GM23338 (cell line): ENCODE results near the gene CNTRL. TPM values are rescaled to one million over a fixed set of nuclear protein-coding genes. Genes with fewer than 3 reads are reported as not detected.

ENCODE experiments used
- ATAC-seq: fragments of 200-7000 bp; cut with Tn5 transposase; 3 replicates; pipeline ENCODE4 v1.9.1; 2020
- DNase-seq: peaks from one replicate; pipeline ENCODE4 v3.0.0-alpha.2; 2015; ENCODE audit warnings: low spot score
- H2AFZ ChIP-seq: fragments of 200-600 bp; sonication (generic); 2 replicates; pipeline ENCODE4 v1.8.0; 2016; ENCODE audit warnings: antibody characterized with exemption, mild to moderate bottlenecking, moderate library complexity
- H3F3A ChIP-seq: fragments of 200-600 bp; sonication (generic); replicated peaks from 2 replicates; pipeline ENCODE4 v1.8.0; 2017; ENCODE audit warnings: antibody characterized with exemption, mixed run types, low read depth
- H3K27ac ChIP-seq: fragments of 200-600 bp; sonication (generic); 2 replicates; pipeline ENCODE4 v1.6.1; 2016; ENCODE audit warnings: low read depth
- H3K27me3 ChIP-seq: fragments of 200-600 bp; sonication (generic); 2 replicates; pipeline ENCODE4 v1.8.0; 2016; ENCODE audit warnings: mild to moderate bottlenecking, mixed run types, moderate library complexity; ENCODE audit not compliant: insufficient read depth
- H3K36me3 ChIP-seq: fragments of 200-600 bp; sonication (generic); 2 replicates; pipeline ENCODE4 v1.8.0; 2016; ENCODE audit warnings: mild to moderate bottlenecking; ENCODE audit not compliant: insufficient read depth
- H3K4me1 ChIP-seq: fragments of 200-600 bp; sonication (generic); 2 replicates; pipeline ENCODE4 v1.8.0; 2016; ENCODE audit warnings: mild to moderate bottlenecking, moderate library complexity; ENCODE audit not compliant: insufficient read depth
- H3K4me2 ChIP-seq: fragments of 200-600 bp; sonication (generic); 2 replicates; pipeline ENCODE4 v1.7.1; 2017; ENCODE audit warnings: mixed run types
- H3K4me3 ChIP-seq: fragments of 200-600 bp; sonication (generic); 2 replicates; pipeline ENCODE4 v1.6.1; 2016; ENCODE audit warnings: mixed run types
- H3K79me2 ChIP-seq: fragments of 200-600 bp; sonication (generic); replicated peaks from 2 replicates; pipeline ENCODE4 v1.8.0; 2017; ENCODE audit warnings: mild to moderate bottlenecking; ENCODE audit not compliant: insufficient read depth
- H3K9me2 ChIP-seq: fragments of 200-600 bp; sonication (generic); 2 replicates; pipeline ENCODE4 v1.8.0; 2017; ENCODE audit not compliant: insufficient read depth
- H4K20me1 ChIP-seq: fragments of 200-600 bp; sonication (generic); replicated peaks from 2 replicates; pipeline ENCODE4 v1.8.0; 2017; ENCODE audit warnings: mild to moderate bottlenecking; ENCODE audit not compliant: insufficient read depth
- H3K27ac Mint-ChIP-seq: 2 replicates; pipeline ENCODE4 v1.8.0; 2020; ENCODE audit warnings: inconsistent platforms, mild to moderate bottlenecking, moderate library complexity, mixed read lengths
- H3K27me3 Mint-ChIP-seq: 3 replicates; pipeline ENCODE4 v1.8.0; 2022; ENCODE audit warnings: low read depth, mild to moderate bottlenecking, moderate library complexity, mixed read lengths, inconsistent platforms; ENCODE audit not compliant: insufficient read depth, poor library complexity
- H3K36me3 Mint-ChIP-seq: 3 replicates; pipeline ENCODE4 v1.8.0; 2021; ENCODE audit warnings: low read depth, mild to moderate bottlenecking, inconsistent platforms, moderate library complexity, mixed read lengths
- H3K4me1 Mint-ChIP-seq: 3 replicates; pipeline ENCODE4 v1.8.0; 2020; ENCODE audit warnings: mild to moderate bottlenecking, inconsistent platforms, mixed read lengths
- H3K4me3 Mint-ChIP-seq: 3 replicates; pipeline ENCODE4 v1.8.0; 2021; ENCODE audit warnings: moderate library complexity, mild to moderate bottlenecking, inconsistent platforms, mixed read lengths
- H3K9me3 Mint-ChIP-seq: 3 replicates; pipeline ENCODE4 v1.8.0; 2020; ENCODE audit warnings: moderate library complexity, mild to moderate bottlenecking, inconsistent platforms, mixed read lengths
- CREB1 ChIP-seq: fragments of 250-450 bp; sonication (Bioruptor Pico); IDR thresholded peaks from 2 replicates; pipeline ENCODE4 v1.5.0; 2020; ENCODE audit warnings: low read depth, mild to moderate bottlenecking, moderate library complexity
- EZH2 ChIP-seq: fragments of 200-600 bp; sonication (generic); IDR thresholded peaks from one replicate; pipeline ENCODE4 v1.8.0; 2017; ENCODE audit warnings: antibody characterized with exemption, mild to moderate bottlenecking, low read depth; ENCODE audit not compliant: unreplicated experiment
- EZH2phosphoT487 ChIP-seq: fragments of 200-600 bp; sonication (generic); IDR thresholded peaks from one replicate; pipeline ENCODE4 v1.8.1; 2018; ENCODE audit warnings: antibody characterized with exemption; ENCODE audit not compliant: unreplicated experiment
- JUNB ChIP-seq: IDR thresholded peaks from one replicate; pipeline ENCODE4 v1.6.1; 2016; ENCODE audit warnings: antibody characterized with exemption; ENCODE audit not compliant: unreplicated experiment
- NANOG ChIP-seq: IDR thresholded peaks from 2 replicates; pipeline ENCODE4 v1.6.1; 2016; ENCODE audit warnings: antibody characterized with exemption, borderline replicate concordance
- POLR2AphosphoS5 ChIP-seq: IDR thresholded peaks from 2 replicates; pipeline ENCODE4 v1.6.1; 2016; ENCODE audit warnings: antibody characterized with exemption, low read depth
- STAT1 ChIP-seq: IDR thresholded peaks from one replicate; pipeline ENCODE4 v1.6.1; 2016; ENCODE audit warnings: antibody characterized with exemption; ENCODE audit not compliant: unreplicated experiment
- ZNF114 ChIP-seq: fragments of 250-450 bp; sonication (Bioruptor Pico); IDR thresholded peaks from 2 replicates; pipeline ENCODE4 v1.5.0; 2020; ENCODE audit warnings: mild to moderate bottlenecking, moderate library complexity
- ZNF331 ChIP-seq: fragments of 250-450 bp; sonication (Bioruptor Pico); IDR thresholded peaks from 2 replicates; pipeline ENCODE4 v1.5.0; 2020; ENCODE audit warnings: low read depth, mild to moderate bottlenecking, moderate library complexity
- polyA plus RNA-seq: library from polyadenylated mRNA; unstranded; fragments of >200 nt; fragmentation: Nextera tagmentation; extraction: Ambion mirVana; gene quantifications from 2 replicates; pipeline ENCODE4 v1.2.1, GENCODE V29; 2016
- total RNA-seq: library from RNA; depleted of rRNA; stranded (reverse); fragments of >200 nt; shearing (Covaris generic); gene quantifications from 2 replicates; pipeline ENCODE4 v1.2.3, GENCODE V29; 2014
- TF ChIP-seq, protein P1 (sequence below): IDR thresholded peaks from one replicate; pipeline ENCODE4 v1.6.1; 2018; ENCODE audit warnings: antibody characterized with exemption; ENCODE audit not compliant: unreplicated experiment
- TF ChIP-seq, protein P2 (sequence below): fragments of 250-450 bp; sonication (Bioruptor Pico); IDR thresholded peaks from 2 replicates; pipeline ENCODE4 v1.5.0; 2020; ENCODE audit warnings: mild to moderate bottlenecking, moderate library complexity
- TF ChIP-seq, protein P3 (sequence below), 2 experiments: fragments of 200-600 bp in 1 of 2; sonication (generic) in 1 of 2; conservative IDR thresholded peaks; 2 replicates each; pipeline versions ENCODE4 v1.5.1 to v1.6.1; 2016 to 2017; ENCODE audit warnings: antibody characterized with exemption in 2 of 2, low read depth in 2 of 2, mild to moderate bottlenecking in 2 of 2, moderate library complexity in 1 of 2
- TF ChIP-seq, protein P4 (sequence below): IDR thresholded peaks from 2 replicates; pipeline ENCODE4 v1.6.1; 2016; ENCODE audit warnings: antibody characterized with exemption

Gene CNTRL
- total and polyA plus RNA-seq, 2 experiments from 2014 or later: 9.2 to 11.7 TPM

DNA sequence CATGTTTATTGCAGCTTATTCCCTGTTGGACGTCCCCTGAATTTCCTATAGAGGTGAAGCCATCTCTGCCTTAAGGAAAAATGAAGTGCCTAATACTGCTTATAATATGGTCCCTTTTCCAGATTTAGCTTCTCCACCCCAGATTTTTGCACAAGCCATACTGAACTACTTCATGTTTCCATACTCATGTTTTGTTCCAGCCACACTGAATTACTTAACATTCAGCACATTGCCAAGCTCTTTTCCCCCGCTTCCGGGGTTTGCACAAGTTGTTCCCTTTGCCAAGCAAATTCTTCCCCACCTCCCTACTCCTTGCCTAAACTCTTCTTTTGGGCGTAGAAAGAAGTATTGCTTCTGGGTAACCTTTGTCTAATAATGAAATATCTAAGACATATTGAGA, 1.7 kb upstream of the CNTRL start:
- peaks cover 12% of the 10 kb centered on the region for H3K4me1 Mint-ChIP-seq
- peaks cover 13% of the 10 kb centered on the region for H3F3A ChIP-seq
- H3K4me1 ChIP-seq: peaks cover 16% of the 10 kb centered on the region
- no peak overlapping the region for H3K4me2 ChIP-seq
- no peak overlapping the region for H3K27ac ChIP-seq
- peaks cover 16% of the 10 kb centered on the region for H4K20me1 ChIP-seq
- no peak overlapping the region for H3K4me3 Mint-ChIP-seq
- H2AFZ ChIP-seq: no peak overlapping the region
- no peaks in the 10 kb centered on the region for H3K9me2 ChIP-seq
- H3K27me3 ChIP-seq: peaks cover 87% of the 10 kb centered on the region
- no peaks in the 10 kb centered on the region for H3K36me3 ChIP-seq
- no peak overlapping the region for H3K27ac Mint-ChIP-seq
- TF ChIP-seq, protein P1, sequence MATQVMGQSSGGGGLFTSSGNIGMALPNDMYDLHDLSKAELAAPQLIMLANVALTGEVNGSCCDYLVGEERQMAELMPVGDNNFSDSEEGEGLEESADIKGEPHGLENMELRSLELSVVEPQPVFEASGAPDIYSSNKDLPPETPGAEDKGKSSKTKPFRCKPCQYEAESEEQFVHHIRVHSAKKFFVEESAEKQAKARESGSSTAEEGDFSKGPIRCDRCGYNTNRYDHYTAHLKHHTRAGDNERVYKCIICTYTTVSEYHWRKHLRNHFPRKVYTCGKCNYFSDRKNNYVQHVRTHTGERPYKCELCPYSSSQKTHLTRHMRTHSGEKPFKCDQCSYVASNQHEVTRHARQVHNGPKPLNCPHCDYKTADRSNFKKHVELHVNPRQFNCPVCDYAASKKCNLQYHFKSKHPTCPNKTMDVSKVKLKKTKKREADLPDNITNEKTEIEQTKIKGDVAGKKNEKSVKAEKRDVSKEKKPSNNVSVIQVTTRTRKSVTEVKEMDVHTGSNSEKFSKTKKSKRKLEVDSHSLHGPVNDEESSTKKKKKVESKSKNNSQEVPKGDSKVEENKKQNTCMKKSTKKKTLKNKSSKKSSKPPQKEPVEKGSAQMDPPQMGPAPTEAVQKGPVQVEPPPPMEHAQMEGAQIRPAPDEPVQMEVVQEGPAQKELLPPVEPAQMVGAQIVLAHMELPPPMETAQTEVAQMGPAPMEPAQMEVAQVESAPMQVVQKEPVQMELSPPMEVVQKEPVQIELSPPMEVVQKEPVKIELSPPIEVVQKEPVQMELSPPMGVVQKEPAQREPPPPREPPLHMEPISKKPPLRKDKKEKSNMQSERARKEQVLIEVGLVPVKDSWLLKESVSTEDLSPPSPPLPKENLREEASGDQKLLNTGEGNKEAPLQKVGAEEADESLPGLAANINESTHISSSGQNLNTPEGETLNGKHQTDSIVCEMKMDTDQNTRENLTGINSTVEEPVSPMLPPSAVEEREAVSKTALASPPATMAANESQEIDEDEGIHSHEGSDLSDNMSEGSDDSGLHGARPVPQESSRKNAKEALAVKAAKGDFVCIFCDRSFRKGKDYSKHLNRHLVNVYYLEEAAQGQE: no peak
- TF ChIP-seq ZNF331 (CRISPR knock-in tag) (no peak), POLR2AphosphoS5 (no peak), JUNB (no peak), NANOG (no peak), CREB1 (CRISPR knock-in tag) (no peak), STAT1 (no peak), EZH2 (no peak), ZNF114 (CRISPR knock-in tag) (no peak), EZH2phosphoT487 (no peak)
- TF ChIP-seq, protein P2, sequence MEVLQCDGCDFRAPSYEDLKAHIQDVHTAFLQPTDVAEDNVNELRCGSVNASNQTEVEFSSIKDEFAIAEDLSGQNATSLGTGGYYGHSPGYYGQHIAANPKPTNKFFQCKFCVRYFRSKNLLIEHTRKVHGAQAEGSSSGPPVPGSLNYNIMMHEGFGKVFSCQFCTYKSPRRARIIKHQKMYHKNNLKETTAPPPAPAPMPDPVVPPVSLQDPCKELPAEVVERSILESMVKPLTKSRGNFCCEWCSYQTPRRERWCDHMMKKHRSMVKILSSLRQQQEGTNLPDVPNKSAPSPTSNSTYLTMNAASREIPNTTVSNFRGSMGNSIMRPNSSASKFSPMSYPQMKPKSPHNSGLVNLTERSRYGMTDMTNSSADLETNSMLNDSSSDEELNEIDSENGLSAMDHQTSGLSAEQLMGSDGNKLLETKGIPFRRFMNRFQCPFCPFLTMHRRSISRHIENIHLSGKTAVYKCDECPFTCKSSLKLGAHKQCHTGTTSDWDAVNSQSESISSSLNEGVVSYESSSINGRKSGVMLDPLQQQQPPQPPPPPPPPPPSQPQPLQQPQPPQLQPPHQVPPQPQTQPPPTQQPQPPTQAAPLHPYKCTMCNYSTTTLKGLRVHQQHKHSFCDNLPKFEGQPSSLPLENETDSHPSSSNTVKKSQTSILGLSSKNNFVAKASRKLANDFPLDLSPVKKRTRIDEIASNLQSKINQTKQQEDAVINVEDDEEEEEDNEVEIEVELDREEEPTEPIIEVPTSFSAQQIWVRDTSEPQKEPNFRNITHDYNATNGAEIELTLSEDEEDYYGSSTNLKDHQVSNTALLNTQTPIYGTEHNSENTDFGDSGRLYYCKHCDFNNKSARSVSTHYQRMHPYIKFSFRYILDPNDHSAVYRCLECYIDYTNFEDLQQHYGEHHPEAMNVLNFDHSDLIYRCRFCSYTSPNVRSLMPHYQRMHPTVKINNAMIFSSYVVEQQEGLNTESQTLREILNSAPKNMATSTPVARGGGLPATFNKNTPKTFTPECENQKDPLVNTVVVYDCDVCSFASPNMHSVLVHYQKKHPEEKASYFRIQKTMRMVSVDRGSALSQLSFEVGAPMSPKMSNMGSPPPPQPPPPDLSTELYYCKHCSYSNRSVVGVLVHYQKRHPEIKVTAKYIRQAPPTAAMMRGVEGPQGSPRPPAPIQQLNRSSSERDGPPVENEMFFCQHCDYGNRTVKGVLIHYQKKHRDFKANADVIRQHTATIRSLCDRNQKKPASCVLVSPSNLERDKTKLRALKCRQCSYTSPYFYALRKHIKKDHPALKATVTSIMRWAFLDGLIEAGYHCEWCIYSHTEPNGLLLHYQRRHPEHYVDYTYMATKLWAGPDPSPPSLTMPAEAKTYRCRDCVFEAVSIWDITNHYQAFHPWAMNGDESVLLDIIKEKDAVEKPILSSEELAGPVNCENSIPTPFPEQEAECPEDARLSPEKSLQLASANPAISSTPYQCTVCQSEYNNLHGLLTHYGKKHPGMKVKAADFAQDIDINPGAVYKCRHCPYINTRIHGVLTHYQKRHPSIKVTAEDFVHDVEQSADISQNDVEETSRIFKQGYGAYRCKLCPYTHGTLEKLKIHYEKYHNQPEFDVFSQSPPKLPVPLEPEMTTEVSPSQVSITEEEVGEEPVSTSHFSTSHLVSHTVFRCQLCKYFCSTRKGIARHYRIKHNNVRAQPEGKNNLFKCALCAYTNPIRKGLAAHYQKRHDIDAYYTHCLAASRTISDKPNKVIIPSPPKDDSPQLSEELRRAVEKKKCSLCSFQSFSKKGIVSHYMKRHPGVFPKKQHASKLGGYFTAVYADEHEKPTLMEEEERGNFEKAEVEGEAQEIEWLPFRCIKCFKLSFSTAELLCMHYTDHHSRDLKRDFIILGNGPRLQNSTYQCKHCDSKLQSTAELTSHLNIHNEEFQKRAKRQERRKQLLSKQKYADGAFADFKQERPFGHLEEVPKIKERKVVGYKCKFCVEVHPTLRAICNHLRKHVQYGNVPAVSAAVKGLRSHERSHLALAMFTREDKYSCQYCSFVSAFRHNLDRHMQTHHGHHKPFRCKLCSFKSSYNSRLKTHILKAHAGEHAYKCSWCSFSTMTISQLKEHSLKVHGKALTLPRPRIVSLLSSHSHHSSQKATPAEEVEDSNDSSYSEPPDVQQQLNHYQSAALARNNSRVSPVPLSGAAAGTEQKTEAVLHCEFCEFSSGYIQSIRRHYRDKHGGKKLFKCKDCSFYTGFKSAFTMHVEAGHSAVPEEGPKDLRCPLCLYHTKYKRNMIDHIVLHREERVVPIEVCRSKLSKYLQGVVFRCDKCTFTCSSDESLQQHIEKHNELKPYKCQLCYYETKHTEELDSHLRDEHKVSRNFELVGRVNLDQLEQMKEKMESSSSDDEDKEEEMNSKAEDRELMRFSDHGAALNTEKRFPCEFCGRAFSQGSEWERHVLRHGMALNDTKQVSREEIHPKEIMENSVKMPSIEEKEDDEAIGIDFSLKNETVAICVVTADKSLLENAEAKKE (CRISPR knock-in tag): no peak
- TF ChIP-seq, protein P3, sequence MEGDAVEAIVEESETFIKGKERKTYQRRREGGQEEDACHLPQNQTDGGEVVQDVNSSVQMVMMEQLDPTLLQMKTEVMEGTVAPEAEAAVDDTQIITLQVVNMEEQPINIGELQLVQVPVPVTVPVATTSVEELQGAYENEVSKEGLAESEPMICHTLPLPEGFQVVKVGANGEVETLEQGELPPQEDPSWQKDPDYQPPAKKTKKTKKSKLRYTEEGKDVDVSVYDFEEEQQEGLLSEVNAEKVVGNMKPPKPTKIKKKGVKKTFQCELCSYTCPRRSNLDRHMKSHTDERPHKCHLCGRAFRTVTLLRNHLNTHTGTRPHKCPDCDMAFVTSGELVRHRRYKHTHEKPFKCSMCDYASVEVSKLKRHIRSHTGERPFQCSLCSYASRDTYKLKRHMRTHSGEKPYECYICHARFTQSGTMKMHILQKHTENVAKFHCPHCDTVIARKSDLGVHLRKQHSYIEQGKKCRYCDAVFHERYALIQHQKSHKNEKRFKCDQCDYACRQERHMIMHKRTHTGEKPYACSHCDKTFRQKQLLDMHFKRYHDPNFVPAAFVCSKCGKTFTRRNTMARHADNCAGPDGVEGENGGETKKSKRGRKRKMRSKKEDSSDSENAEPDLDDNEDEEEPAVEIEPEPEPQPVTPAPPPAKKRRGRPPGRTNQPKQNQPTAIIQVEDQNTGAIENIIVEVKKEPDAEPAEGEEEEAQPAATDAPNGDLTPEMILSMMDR (conservative IDR thresholded peaks at IDR 0.05; ENCODE audit: low read depth in 2 of 2): no peak
- TF ChIP-seq, protein P4, sequence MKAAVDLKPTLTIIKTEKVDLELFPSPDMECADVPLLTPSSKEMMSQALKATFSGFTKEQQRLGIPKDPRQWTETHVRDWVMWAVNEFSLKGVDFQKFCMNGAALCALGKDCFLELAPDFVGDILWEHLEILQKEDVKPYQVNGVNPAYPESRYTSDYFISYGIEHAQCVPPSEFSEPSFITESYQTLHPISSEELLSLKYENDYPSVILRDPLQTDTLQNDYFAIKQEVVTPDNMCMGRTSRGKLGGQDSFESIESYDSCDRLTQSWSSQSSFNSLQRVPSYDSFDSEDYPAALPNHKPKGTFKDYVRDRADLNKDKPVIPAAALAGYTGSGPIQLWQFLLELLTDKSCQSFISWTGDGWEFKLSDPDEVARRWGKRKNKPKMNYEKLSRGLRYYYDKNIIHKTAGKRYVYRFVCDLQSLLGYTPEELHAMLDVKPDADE: no peak
- H3K36me3 Mint-ChIP-seq: no peaks in the 10 kb centered on the region; the same call in 2 of the 3 replicates
- H3K27me3 Mint-ChIP-seq: peaks cover 42% of the 10 kb centered on the region
- DNase-seq (no peak), ATAC-seq (no peak)
- H3K4me3 ChIP-seq: no peak overlapping the region
- no peaks in the 10 kb centered on the region for H3K79me2 ChIP-seq
- H3K9me3 Mint-ChIP-seq: no peaks in the 10 kb centered on the region; the same call in 2 of the 3 replicates
